Skeletal muscle tissue (tissue), 4 donors: ENCODE data around the gene PRMT3. TPM values are rescaled to one million over a fixed set of nuclear protein-coding genes. Genes with fewer than 3 reads are reported as not detected.

Experiments used
- H3K27ac ChIP-seq: one replicate; pipeline ENCODE4 v1.7.0; 2013; ENCODE audit warnings: mild to moderate bottlenecking, low read depth, low read length, inconsistent platforms
- H3K27me3 ChIP-seq, 3 donors: one replicate each; pipeline ENCODE4 v1.7.0; 2013; ENCODE audit warnings: low read length in 3 of 3; ENCODE audit not compliant: control insufficient read depth in 3 of 3, insufficient read depth in 3 of 3
- H3K36me3 ChIP-seq, 3 donors: one replicate each; pipeline ENCODE4 v1.7.0; 2013; ENCODE audit warnings: low read length in 3 of 3; ENCODE audit not compliant: control insufficient read depth in 3 of 3, insufficient read depth in 3 of 3
- H3K4me1 ChIP-seq, 3 donors: one replicate each; pipeline ENCODE4 v1.7.0; 2013; ENCODE audit warnings: low read length in 3 of 3, mild to moderate bottlenecking in 3 of 3; ENCODE audit not compliant: control insufficient read depth in 3 of 3, insufficient read depth in 3 of 3
- H3K4me3 ChIP-seq, 3 donors: one replicate each; pipeline ENCODE4 v1.7.0; 2013; ENCODE audit warnings: low read length in 3 of 3
- H3K9ac ChIP-seq, 3 donors: one replicate each; pipeline ENCODE4 v1.7.0; 2013; ENCODE audit warnings: low read length in 3 of 3, mild to moderate bottlenecking in 3 of 3, moderate library complexity in 2 of 3, low read depth in 1 of 3
- H3K9me3 ChIP-seq, 3 donors: one replicate each; pipeline ENCODE4 v1.7.0; 2013; ENCODE audit warnings: low read length in 3 of 3; ENCODE audit not compliant: control insufficient read depth in 3 of 3
- total RNA-seq: library from RNA; depleted of rRNA; stranded (reverse); fragments of >200 nt; gene quantifications from one replicate; pipeline ENCODE4 v1.2.3, GENCODE V29; 2014
- donor health status: Osteomylitis.

Gene PRMT3
- total RNA-seq, 1 donor from 2014 or later: 17.2 TPM

DNA sequence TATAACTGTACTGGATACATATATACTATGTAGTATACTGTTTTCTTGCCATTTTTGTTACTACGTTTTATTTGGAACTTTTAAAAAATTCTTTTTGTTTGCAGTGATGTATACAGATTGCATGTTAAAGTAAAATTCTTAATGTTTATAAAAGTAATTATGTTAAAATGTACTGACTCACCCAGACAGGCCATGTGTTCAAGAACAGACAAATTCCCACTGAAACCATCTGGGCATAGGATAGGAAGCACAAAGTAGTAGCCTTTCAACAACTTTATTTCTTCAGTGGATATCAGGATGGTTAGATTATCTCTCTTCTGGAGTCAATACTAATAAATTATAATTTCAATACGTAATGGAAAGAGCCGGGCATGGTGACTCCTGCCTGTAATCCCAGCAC, 19.8 kb downstream of the PRMT3 start:
- Histone ChIP-seq H3K36me3 (peaks cover 10 to 25% (median 17%) of the 10 kb centered on the region in 3 donors), H3K9me3 (no peaks in the 10 kb centered on the region), H3K4me1 (no peaks in the 10 kb centered on the region), H3K27ac (no peak overlapping the region), H3K4me3 (no peak overlapping the region), H3K9ac (no peak overlapping the region), H3K27me3 (no peaks in the 10 kb centered on the region)

DNA sequence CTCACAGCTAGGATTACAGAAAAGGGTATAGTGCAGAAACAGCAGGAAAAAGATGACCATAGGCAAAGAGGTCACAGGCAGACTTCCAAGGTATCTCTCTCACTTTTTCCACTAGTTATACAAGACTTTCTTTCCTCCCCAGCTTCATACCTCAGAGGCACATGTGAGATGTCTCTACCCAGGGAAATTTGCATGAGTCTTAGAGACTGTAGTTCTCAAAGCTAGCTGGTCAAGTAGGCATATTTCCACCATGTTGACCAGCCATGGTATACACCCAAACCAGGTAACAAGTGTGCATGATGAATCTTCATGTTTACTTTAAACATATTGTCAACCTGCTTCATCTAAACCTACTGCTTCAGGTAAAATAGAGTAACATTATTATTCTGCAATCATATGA, 27.9 kb downstream of the PRMT3 start:
- Histone ChIP-seq H3K36me3 (peaks cover 0 to 13% (median 6%) of the 10 kb centered on the region in 3 donors), H3K27ac (no peak overlapping the region), H3K4me1 (no peaks in the 10 kb centered on the region), H3K9me3 (no peaks in the 10 kb centered on the region), H3K27me3 (no peaks in the 10 kb centered on the region), H3K4me3 (no peak overlapping the region), H3K9ac (no peak overlapping the region)

DNA sequence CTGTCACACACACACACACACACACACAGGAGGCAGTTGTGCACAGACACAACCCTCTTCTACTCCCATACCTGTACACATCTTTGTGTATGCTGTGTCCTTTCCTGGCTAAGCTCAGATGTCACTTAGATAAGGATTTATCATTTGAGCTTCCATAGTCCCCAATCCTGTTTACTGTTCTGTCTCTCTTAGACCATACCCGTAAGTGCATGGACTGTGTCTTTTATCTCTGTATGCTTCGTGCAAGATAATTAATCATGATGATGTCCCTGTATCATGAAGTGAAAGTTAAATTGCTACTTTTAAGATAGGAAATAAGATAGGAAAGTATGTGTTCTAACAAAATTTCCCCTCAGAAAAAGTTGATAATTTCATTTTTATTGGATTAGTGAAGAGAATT, 30.3 kb downstream of the PRMT3 start:
- H3K27ac ChIP-seq: no peak overlapping the region
- no peaks in the 10 kb centered on the region for H3K27me3 ChIP-seq
- H3K4me3 ChIP-seq: no peak overlapping the region
- H3K36me3 ChIP-seq: peaks cover 0 to 10% (median 6%) of the 10 kb centered on the region in 3 donors
- H3K9ac ChIP-seq: no peak overlapping the region
- H3K9me3 ChIP-seq: no peaks in the 10 kb centered on the region
- H3K4me1 ChIP-seq: no peaks in the 10 kb centered on the region

DNA sequence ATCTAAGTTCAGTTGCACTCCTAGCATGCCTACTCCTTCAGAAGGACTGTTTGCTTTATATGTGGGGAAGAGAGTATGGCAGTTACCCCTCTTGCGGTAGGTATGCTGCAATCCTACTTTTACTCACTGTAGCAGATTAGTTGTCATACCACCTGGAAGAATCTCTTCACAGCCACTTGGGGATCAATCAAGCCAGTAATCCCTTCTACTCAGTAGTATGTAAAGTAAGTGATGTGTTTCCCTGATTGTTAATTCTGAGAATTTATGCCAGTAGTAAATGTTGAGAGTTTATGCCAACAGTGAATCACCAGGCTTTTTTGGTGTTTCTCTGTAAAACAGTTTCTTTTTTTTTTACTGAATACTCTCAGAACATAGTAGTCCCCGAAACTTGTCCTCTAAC, 34.4 kb downstream of the PRMT3 start:
- Histone ChIP-seq H3K9me3 (no peaks in the 10 kb centered on the region), H3K4me3 (no peak overlapping the region), H3K9ac (no peak overlapping the region), H3K27ac (no peak overlapping the region), H3K36me3 (peaks cover 2 to 6% (median 2%) of the 10 kb centered on the region in 3 donors), H3K4me1 (no peaks in the 10 kb centered on the region), H3K27me3 (no peaks in the 10 kb centered on the region)

DNA sequence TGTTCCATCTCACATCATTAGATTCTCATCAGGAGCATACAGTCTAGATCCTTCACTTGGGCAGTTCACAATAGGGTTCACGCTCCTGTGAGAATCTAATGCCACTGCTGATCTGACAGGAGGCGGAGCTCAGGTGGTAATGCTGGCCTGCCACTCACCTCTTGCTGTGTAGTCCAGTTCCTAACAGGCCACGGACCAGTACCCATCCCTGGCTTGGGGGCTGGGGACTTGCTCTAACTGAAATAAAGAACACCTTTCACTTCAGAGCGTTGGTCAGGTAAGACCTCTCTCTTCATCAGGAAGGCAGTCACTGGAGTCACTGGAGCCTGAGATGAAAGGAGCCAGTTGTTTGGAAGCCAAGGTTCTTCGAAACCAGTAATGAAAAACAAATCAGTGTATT, 41.7 kb downstream of the PRMT3 start:
- no peak overlapping the region for H3K4me3 ChIP-seq
- peaks cover 0 to 10% (median 5%) of the 10 kb centered on the region in 3 donors for H3K36me3 ChIP-seq
- no peak overlapping the region for H3K27ac ChIP-seq
- H3K9ac ChIP-seq: no peak overlapping the region
- H3K4me1 ChIP-seq: no peaks in the 10 kb centered on the region
- no peaks in the 10 kb centered on the region for H3K9me3 ChIP-seq
- no peaks in the 10 kb centered on the region for H3K27me3 ChIP-seq

DNA sequence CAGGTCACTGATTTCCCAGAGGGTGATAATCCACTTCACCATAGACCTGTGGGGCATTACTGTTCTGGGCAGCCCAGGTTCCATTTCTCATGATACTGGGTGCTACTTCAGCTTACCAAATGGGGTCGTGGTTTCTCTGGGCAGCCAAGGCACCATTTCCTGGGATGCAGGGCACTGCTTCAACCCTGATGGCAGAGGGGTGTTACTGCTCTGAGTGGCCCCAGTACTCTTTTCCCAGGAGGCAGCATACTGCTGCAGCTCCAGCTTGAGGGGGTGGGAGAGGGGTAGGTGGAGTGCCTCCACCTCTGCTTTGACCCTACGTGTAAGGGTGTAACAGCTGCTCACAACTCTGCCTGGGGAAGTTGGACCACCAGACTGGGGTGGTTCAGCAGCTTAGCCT, 51.1 kb downstream of the PRMT3 start:
- peaks cover 0 to 7% (median 5%) of the 10 kb centered on the region in 3 donors for H3K36me3 ChIP-seq
- no peaks in the 10 kb centered on the region for H3K27me3 ChIP-seq
- H3K9me3 ChIP-seq: no peaks in the 10 kb centered on the region
- no peaks in the 10 kb centered on the region for H3K4me1 ChIP-seq
- H3K27ac ChIP-seq: no peak overlapping the region
- no peak overlapping the region for H3K9ac ChIP-seq
- no peak overlapping the region for H3K4me3 ChIP-seq

DNA sequence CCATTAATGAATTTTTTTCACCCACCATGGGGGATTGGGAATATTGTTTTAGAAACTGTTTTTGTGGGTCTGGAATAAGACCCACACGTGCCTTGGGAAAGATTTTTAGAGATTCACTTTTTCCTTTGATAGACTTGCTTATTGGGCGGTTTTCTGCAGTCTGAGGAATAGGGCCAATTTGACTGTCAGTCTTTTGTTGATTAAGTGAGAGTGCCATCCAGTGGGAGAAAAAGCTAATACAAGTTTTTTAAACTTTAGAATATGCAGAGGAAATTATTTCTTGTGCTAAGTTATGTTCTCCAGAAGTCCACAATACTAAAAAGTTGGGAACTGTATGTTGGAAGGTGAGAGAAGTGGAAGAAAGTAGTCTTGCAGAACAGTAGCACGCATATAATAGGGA, 56.1 kb downstream of the PRMT3 start:
- no peaks in the 10 kb centered on the region for H3K9me3 ChIP-seq
- H3K36me3 ChIP-seq: no peaks in the 10 kb centered on the region
- no peak overlapping the region for H3K27ac ChIP-seq
- H3K27me3 ChIP-seq: no peaks in the 10 kb centered on the region
- no peak overlapping the region for H3K4me3 ChIP-seq
- no peak overlapping the region for H3K9ac ChIP-seq
- no peaks in the 10 kb centered on the region for H3K4me1 ChIP-seq

DNA sequence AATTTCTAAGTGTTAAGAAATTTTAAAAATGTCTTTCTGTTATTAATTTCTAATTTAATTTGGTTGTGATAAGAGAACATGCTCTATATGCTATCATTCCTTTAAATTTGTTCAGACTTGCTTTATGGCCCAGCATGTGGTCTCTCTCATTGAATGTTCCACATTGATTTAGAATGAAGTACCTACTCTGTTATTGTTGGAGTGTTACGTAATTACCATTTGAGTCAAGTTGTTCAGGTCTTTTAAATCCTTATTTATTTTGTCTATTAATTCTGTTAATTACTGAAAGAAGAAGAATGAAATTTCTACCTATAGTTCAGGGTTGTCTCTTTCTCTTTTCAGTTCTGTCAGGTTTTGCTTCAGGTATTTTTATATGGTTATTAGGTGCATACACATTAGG, 57.0 kb downstream of the PRMT3 start:
- H3K9ac ChIP-seq: no peak overlapping the region
- H3K4me1 ChIP-seq: no peaks in the 10 kb centered on the region
- no peaks in the 10 kb centered on the region for H3K27me3 ChIP-seq
- no peak overlapping the region for H3K27ac ChIP-seq
- no peak overlapping the region for H3K4me3 ChIP-seq
- no peaks in the 10 kb centered on the region for H3K9me3 ChIP-seq
- H3K36me3 ChIP-seq: no peaks in the 10 kb centered on the region

DNA sequence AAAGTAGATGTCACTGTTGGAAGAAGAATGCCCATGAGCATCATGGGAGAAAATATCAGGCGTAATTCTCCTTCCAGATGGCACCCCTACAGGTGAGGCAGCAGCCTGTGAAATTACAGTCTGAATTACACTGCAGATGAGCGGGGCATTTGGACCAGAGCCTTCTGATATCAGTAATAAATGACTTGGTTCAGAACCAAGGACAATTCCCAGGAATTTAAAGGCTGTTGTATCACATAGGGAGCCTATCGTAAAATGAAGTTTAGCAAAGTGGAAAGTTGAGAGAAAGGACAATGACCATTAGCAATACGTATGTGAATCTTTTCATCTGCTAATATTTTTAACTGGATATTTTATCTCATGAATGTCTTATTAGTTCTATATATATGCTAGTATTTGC, 61.3 kb downstream of the PRMT3 start:
- no peak overlapping the region for H3K27ac ChIP-seq
- H3K9ac ChIP-seq: no peak overlapping the region
- no peaks in the 10 kb centered on the region for H3K27me3 ChIP-seq
- H3K36me3 ChIP-seq: peaks cover 0 to 4% (median 0%) of the 10 kb centered on the region in 3 donors
- no peak overlapping the region for H3K4me3 ChIP-seq
- H3K9me3 ChIP-seq: no peaks in the 10 kb centered on the region
- no peaks in the 10 kb centered on the region for H3K4me1 ChIP-seq

DNA sequence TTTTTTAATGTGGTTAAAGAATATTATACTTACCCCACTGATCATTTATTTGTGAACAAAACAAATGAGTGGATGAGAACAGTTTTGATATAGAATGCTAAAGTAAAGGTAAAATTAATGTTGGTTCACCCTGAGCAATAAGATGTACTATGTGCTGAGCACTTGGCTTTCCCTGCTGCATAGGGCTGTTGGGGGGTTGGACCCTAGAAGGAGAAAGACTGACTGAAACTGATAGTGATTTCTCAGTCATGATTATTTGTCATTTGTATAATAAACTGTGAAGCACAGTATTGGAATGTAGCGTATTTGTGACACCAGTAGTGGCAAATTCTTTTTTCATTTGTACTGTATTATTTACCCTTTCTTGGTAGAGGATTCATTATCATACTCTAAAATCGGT, 63.3 kb downstream of the PRMT3 start:
- no peak overlapping the region for H3K4me3 ChIP-seq
- H3K9me3 ChIP-seq: no peaks in the 10 kb centered on the region
- H3K27me3 ChIP-seq: no peaks in the 10 kb centered on the region
- H3K36me3 ChIP-seq: peaks cover 0 to 4% (median 0%) of the 10 kb centered on the region in 3 donors
- no peak overlapping the region for H3K9ac ChIP-seq
- H3K4me1 ChIP-seq: no peaks in the 10 kb centered on the region
- H3K27ac ChIP-seq: no peak overlapping the region

DNA sequence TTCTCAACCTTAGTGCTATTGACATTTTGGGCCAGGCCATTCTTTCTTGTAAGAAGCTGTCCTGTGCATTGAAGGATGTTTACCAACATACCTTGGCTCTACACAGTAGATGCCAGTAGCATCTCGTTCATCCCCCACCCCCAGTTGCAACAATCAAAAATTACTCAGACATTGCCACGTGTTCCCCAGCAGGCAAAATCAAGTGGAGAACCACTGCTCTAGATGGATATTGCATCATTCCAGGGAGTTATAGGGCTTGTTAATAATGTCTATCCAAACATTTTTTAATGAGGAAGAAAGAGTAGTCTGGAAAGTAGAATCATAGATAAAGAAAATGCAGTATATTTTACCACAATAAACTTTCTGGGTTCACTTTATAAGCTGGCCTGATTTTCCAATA, 64.1 kb downstream of the PRMT3 start:
- Histone ChIP-seq H3K9ac (no peak overlapping the region), H3K4me1 (no peaks in the 10 kb centered on the region), H3K27me3 (no peaks in the 10 kb centered on the region), H3K36me3 (peaks cover 0 to 4% (median 0%) of the 10 kb centered on the region in 3 donors), H3K4me3 (no peak overlapping the region), H3K27ac (no peak overlapping the region), H3K9me3 (no peaks in the 10 kb centered on the region)
